G401 (cell line): ENCODE data around the gene TMEM140. TPM values are rescaled to one million over a fixed set of nuclear protein-coding genes. Genes with fewer than 3 reads are reported as not detected.
"Not testable (repeated sequence)": the region's sequence is repeated elsewhere in the genome, so short reads cannot be mapped to it uniquely, and the experiment has no call there.

Experiments used
- DNase-seq: peaks from one replicate; pipeline ENCODE4 v3.0.0-alpha.2; 2015; ENCODE audit warnings: low spot score
- in situ Hi-C: cut with HindIII; loops from 2 replicates; pipeline ENCODE4 v1.10.0; 2016; ENCODE audit warnings: low sequenced_read_pairs, mixed read lengths
- total RNA-seq: library from RNA; depleted of rRNA; stranded (reverse); fragments of >200 nt; shearing (Covaris generic); gene quantifications from 2 replicates; pipeline ENCODE4 v1.2.3, GENCODE V29; 2014; rRNA removed

TMEM140 gene
- total RNA-seq, 1 experiment from 2014 or later = not detected

DNA sequence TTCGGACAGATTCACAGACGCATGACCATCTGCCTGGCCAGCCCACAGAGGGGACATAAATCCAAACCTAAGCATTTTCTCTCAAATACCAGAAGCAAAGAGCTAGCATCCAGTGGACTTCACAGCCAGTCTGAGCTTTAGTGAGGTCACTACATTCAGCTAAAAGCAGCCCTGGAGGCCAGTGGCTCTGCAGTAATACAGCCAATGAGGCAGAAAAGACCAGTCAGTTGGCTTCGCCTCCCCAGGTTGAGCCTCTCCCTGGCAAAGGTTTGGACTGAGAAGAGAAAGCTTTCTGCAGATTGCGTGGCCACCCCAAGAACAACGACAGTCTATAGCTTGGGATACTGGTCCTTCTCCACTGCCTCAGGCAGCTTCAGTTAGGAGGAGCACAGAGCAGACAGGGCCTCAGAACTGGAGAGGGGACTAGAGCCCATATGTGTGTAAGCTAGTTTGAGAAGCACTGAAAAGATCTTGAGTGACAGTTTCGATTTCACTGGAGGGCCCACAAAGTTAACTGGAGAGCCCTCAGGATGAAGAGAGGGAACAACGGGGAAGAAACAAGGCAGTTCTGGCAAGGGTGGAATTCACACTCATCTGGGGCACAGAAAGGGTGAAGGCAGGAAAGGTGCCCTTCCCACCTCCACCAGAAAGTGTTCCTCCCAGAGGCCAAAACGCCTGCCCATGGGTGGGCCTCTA lies 59.7 kb downstream of the TMEM140 start:
- peak; percentile 34 for DNase-seq
- in situ Hi-C loops = no loop called here

DNA sequence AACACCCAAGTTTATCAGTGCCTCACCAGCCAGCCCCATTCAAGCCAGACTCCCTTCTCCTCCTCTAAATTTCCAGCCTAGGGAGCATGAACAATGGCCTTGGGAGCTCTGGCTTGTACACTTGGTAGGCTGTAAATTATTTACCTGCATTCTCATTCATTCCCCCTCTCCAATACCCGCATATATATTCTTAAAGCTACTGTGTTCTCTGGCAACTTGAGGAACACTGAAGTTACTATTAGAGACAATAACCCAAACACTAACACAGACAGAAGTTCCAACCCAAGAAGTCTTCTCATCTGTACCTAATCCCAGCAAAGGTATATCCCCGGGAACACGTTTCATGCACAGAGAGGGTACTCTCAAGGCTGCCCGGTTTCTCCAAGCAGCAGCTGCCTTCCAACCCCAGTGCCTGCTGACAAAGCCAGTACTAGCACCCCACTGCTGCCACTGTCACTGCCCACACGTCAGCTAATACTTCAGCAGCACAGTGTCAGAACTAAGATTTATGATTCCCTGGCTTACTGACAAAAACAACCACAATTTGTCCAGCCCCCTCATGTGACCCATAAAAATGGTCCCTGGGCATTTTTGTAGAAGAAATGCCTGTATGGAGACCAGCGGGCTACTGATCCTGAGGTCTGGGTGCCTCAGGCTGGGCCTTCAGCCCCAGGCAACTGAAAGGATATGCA lies 60.4 kb downstream of the TMEM140 start:
- in situ Hi-C loops = no loop called here
- no peak for DNase-seq

DNA sequence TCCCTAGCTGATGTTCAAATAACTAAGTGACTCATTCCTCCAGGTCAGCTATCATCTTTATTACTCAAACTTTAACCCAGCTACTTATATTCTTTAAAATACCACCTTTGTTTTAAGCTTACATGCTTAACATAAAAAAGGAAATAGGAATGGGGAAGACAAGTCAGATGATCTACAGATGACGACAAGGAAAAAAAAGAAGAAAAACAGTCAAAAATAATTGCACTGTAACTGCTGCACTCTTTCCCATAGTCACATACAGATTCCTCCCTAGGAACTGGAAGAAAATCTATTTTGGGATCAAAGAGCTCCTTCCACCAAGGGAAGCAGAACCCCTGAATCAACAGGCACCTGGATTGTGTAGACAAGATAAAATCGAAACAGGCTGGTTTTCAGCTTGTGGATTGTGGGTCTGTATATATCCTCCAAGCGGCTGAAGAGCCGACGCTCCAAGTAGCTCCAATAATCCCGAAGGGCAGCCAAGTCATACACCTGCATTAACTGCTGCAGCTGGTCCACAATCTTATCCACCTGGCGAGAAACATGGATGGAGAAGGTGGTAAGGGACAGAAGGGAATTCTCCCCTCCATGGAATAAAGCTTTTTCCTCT lies 61.5 kb downstream of the TMEM140 start:
- in situ Hi-C loops = no loop called here
- no peak for DNase-seq

DNA sequence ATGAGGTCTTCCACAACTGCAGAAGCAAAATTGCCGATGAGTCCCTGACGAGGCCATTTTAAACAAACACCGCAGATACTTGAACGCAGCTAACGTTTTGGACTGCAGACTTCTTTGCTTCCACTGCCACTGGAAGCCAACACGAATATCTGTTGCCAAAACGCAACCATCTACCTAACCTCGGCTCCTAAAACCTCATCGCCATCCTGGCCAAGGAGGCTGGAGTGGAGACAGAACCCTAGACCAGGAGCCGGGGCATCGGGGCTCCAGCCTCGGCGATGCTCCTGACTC lies 63.0 kb downstream of the TMEM140 start:
- peak; percentile 56 for DNase-seq

DNA sequence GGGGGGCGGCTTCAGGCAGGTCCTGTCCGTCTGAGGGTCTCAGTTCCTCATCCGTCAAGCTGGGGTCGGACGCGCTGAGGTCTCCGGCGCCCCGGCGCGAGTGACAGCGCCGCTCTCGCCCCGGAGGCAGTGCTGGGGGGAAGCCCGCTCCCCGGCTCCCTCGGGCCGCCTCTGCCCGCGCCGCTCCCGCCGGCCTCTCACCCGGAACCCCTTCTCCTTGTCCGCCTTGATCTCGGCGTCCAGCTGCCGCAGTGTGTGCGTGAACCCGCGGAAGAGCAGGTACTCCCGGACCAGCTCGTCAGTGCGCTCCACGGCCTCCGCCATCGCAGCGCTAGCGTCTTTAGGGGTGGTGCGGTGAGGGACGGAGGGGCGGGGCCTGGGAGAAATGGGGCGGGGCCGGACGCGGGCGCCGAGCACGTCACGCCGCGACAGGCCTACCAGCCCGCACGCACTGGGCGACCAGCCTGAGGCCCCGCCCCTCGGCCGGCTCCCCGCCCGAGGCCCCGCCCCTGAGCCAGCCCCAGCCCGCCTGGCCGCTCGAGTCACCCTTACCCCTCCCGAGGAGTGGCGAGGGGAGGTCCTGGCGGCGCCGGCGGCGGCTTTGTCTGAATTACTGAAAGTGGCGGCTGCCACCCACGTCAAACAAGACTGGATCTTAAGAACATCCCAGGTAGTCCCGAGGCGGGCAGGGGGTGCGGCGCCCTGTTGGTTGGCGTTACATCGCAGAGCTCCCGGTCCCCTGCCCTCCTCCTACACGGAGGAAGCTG lies 63.5 kb downstream of the TMEM140 start, which contains the start of gene WDR91:
TSS of gene WDR91 (minus strand) at position 348 of the 767 bp plus-strand sequence. CDS start at position 324, 24 bp downstream.
- DNase-seq = peak; percentile 97
- in situ Hi-C loops = no loop called here

More for the DNA sequence above, 63.0 kb downstream of the TMEM140 start:
- in situ Hi-C loops = no loop called here

DNA sequence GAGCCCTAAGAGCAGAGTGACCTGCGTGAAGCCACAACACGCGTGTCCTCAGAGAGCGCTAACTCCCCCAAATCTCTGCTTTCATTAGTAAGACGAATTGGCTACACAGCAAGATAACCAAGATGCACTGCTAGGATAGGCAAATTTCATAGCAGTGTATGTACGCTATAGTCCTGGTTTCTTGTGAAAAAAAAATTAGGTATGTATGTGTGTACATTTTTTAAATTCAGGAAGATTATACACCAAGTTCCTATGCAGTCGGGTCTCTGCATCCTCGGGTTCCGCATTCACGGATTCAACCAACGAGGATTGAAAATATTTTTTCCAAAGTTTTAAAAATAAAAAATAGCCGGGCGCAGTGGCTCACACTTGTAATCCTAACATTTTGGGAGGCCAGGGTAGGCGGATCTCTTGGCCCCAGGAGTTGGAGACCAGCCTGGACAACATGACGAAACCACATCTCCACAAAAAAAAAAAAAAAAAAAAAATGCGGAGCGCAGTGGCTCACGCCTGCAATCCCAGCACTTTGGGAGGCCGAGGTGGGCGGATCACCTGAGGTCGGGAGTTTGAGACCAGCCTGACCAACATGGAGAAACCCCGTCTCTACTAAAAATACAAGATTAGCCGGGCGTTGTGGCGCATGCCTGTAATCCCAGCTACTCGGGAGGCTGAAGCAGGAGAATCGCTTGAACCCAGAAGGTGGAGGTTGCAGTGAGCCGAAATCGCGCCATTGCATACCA lies 64.2 kb downstream of the TMEM140 start:
- DNase-seq = peak; percentile 73
- in situ Hi-C loops = not testable (repeated sequence)

DNA sequence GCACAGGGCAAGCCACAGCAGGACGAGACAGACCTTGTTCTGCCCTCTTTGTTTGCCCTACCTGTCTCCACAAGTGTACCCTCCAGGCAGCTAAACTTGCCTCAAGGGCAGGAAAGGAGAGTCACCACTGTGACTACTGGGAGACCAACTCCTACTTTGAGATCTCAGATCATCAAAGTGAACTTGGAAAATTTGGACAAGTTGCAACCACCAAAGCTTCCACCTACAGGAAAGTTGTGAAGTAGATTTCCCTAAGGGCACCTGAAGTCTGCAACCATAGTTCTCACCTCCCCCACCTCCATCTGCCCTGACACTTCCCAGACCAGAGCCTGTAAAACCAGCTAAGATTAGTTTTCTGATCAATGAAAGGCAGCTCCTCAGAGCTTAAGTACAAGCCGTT lies 66.0 kb downstream of the TMEM140 start:
- in situ Hi-C loops = no loop called here
- no peak for DNase-seq

DNA sequence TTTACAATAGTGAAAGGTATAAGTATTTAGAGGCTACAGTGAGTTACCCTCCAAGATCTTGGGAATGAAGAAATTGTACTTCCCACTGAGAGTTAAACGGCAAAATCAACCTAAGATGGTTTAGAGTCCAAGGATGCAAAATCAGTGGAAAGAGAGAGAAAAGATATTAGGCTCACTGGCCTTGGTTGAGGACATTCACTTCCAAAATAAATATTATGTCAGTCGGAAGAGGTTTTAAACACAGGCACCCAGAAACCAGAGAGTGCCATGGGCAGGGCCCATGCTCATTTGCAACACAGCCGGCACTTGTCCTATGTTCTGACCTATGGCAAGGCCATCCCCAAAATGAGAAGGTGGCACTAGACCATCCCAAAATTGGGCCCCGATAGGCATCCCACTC lies 67.3 kb downstream of the TMEM140 start:
- no peak for DNase-seq
- in situ Hi-C loops = no loop called here

DNA sequence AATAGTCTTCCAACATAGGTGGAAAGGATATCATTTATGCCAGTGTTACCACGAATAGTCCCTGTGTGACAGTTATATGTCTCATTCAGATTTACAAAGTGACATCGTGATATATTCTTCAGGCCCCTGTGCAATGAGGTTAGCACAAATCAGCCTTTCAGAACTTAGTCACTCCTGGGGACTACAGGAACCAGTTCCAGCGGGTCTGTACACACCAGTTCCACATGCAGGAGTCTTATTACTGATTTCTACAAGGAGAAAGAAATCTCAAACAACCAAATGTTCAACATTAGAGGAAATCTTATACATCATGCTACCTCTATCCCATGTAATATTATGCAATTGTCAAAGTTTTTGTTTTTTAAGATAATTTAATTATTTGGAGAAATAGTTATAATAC lies 67.8 kb downstream of the TMEM140 start:
- DNase-seq = no peak
- in situ Hi-C loops = no loop called here

Other genes with a start within 250 kb of the TMEM140 start
- gene AGBL3, start 161.6 kb upstream of the TMEM140 start, total RNA-seq = 0.25 and 0.27 TPM in 2 replicates
- gene CYREN, start 22.6 kb downstream of the TMEM140 start, total RNA-seq = 65.5 and 72.8 TPM in 2 replicates
- 9.9 and 16.9 TPM in 2 replicates for gene WDR91, start 63.5 kb downstream of the TMEM140 start, total RNA-seq
- gene STRA8, start 85.8 kb downstream of the TMEM140 start, total RNA-seq = not detected in 2 replicates